GM19193 (cell line): Measurements from ENCODE around the gene XPO6.

Source experiments
- POLR2A ChIP-seq: IDR thresholded peaks from 4 replicates; pipeline ENCODE4 v1.6.1; 2011; ENCODE audit not compliant: insufficient read depth, insufficient read length; ENCODE audit errors: extremely low read depth

The XPO6 gene

GRCh38 chr16:28211758-28212531 is at the start of gene XPO6:
XPO6 (minus strand) TSS chr16:28211965; CDS start chr16:28211368, 597 bp downstream.
- TF ChIP-seq POLR2A = peak; percentile 72

GRCh38 chr16:28260193-28260592 is 48.4 kb upstream of the XPO6 start:
- TF ChIP-seq POLR2A = no peak

GRCh38 chr16:28259781-28260150 is 48.0 kb upstream of the XPO6 start:
- TF ChIP-seq POLR2A = no peak

GRCh38 chr16:28259091-28259780 is 47.5 kb upstream of the XPO6 start:
- TF ChIP-seq POLR2A = no peak

GRCh38 chr16:28258567-28258966 is 46.8 kb upstream of the XPO6 start:
- TF ChIP-seq POLR2A = no peak

GRCh38 chr16:28257256-28257655 is 45.5 kb upstream of the XPO6 start:
- TF ChIP-seq POLR2A = no peak

GRCh38 chr16:28255838-28256237 is 44.1 kb upstream of the XPO6 start:
- no peak for TF ChIP-seq POLR2A

- no peak for TF ChIP-seq POLR2A
Observed at GRCh38 chr16:28254158-28254557, 42.4 kb upstream of the XPO6 start.

GRCh38 chr16:28250999-28251398 is 39.2 kb upstream of the XPO6 start:
- TF ChIP-seq POLR2A = no peak

GRCh38 chr16:28241924-28242323 is 30.2 kb upstream of the XPO6 start:
- no peak for TF ChIP-seq POLR2A

- no peak for TF ChIP-seq POLR2A
Observed at GRCh38 chr16:28237754-28238357, 26.1 kb upstream of the XPO6 start.

- TF ChIP-seq POLR2A = no peak
Observed at GRCh38 chr16:28231763-28232162, 20.0 kb upstream of the XPO6 start.

GRCh38 chr16:28219282-28219681 is 7.5 kb upstream of the XPO6 start:
- no peak for TF ChIP-seq POLR2A

- TF ChIP-seq POLR2A = no peak
Observed at GRCh38 chr16:28218109-28218508, 6.3 kb upstream of the XPO6 start.

GRCh38 chr16:28217326-28217725 is 5.6 kb upstream of the XPO6 start:
- TF ChIP-seq POLR2A = no peak

- TF ChIP-seq POLR2A = no peak
Observed at GRCh38 chr16:28213396-28213795, 1.6 kb upstream of the XPO6 start.
